ENCODE results near the gene OR10J5.
"Not testable (repeated sequence)": the region's sequence is repeated elsewhere in the genome, so short reads cannot be mapped to it uniquely, and the experiment has no call there.

The OR10J5 gene

DNA sequence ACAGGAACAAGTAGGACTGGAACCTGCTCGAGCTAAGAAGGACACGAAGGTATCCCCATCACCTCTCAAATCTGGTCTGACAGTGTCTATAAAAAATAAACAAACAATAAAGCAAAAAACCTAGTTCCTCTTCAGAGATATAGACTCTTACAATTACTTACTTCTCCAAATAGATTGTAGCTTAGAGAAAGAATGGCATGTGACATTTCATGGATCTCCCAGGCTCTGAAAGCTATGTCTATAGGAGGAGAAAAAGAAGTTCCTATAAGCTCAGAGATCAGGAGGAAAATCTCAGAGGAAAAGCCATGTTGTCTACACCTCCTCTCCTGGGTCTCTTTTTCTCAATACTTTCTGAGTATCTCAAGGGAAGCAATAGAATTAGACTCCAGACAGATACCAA, 12.3 kb upstream of the OR10J5 start:
- H3K27me3 ChIP-seq = no peaks in the 10 kb centered on the region
- H3K27ac ChIP-seq = no peak overlapping the region
- no peak for TF ChIP-seq CTCF (IDR thresholded peaks at IDR 0.05)
- H3K36me3 ChIP-seq = no peaks in the 10 kb centered on the region
- no peaks in the 10 kb centered on the region for H3K9me3 ChIP-seq
- H3K4me1 ChIP-seq (ENCODE audit: control insufficient read depth in 1 of 2, insufficient read depth in 1 of 2, low read depth in 1 of 2, low read length in 1 of 2) = no peaks in the 10 kb centered on the region
- no peak overlapping the region for H3K4me3 ChIP-seq (ENCODE audit: low read depth in 1 of 2, low read length in 1 of 2)

DNA sequence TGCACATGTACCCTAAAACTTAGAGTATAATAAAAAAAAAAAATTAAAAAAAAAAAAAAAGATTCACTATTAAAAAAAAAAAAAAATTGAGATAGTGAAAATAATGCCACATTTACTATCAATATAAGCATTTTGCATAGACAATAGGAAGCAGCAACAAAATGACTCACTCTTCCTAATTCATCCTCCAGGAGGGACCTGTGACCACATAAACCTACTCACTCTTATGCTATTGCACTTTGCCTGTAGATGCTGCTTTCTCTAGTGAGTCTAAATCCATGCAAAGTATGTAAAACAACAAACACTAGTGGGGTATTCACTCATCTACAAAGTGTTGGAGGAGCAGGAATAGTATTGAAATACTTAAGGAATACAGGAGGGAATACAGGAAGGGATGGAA, 2.9 kb downstream of the OR10J5 start:
- H3K27me3 ChIP-seq = no peaks in the 10 kb centered on the region
- no peaks in the 10 kb centered on the region for H3K4me1 ChIP-seq (ENCODE audit: control insufficient read depth in 1 of 2, insufficient read depth in 1 of 2, low read depth in 1 of 2, low read length in 1 of 2)
- TF ChIP-seq CTCF (IDR thresholded peaks at IDR 0.05) = no peak
- no peaks in the 10 kb centered on the region for H3K9me3 ChIP-seq
- no peak overlapping the region for H3K4me3 ChIP-seq (ENCODE audit: low read depth in 1 of 2, low read length in 1 of 2)
- no peak overlapping the region for H3K27ac ChIP-seq
- H3K36me3 ChIP-seq = no peaks in the 10 kb centered on the region

DNA sequence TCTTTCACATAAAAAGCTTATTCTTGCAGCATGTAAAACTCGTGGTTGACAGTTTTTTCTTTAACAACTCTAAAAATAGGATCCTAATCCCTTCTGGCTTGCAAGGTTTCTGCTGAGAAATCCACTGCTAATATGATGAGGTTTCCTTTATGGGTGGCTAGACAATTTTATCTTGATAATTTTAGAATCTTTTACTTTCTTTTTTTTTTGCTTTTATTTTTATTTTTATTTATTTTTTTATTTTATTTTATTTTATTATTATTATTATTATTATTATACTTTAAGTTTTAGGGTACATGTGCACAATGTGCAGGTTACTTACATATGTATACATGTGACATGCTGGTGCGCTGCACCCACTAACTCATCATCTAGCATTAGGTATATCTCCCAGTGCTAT, 11.0 kb downstream of the OR10J5 start:
- not testable (repeated sequence) for H3K27ac ChIP-seq; H3K4me3 ChIP-seq (ENCODE audit: low read depth in 1 of 2, low read length in 1 of 2); H3K9me3 ChIP-seq; H3K4me1 ChIP-seq (ENCODE audit: control insufficient read depth in 1 of 2, insufficient read depth in 1 of 2, low read depth in 1 of 2, low read length in 1 of 2); H3K36me3 ChIP-seq; H3K27me3 ChIP-seq

- Histone ChIP-seq H3K27ac (no peak overlapping the region), H3K27me3 (no peaks in the 10 kb centered on the region), H3K4me1 (ENCODE audit: control insufficient read depth in 1 of 2, insufficient read depth in 1 of 2, low read depth in 1 of 2, low read length in 1 of 2) (no peaks in the 10 kb centered on the region), H3K4me3 (ENCODE audit: low read depth in 1 of 2, low read length in 1 of 2) (no peak overlapping the region), H3K36me3 (no peaks in the 10 kb centered on the region), H3K9me3 (no peaks in the 10 kb centered on the region)
- TF ChIP-seq CTCF (IDR thresholded peaks at IDR 0.05) = no peak
Observed at GRCh38 chr1:159510229-159510541, 25.6 kb downstream of the OR10J5 start.

DNA sequence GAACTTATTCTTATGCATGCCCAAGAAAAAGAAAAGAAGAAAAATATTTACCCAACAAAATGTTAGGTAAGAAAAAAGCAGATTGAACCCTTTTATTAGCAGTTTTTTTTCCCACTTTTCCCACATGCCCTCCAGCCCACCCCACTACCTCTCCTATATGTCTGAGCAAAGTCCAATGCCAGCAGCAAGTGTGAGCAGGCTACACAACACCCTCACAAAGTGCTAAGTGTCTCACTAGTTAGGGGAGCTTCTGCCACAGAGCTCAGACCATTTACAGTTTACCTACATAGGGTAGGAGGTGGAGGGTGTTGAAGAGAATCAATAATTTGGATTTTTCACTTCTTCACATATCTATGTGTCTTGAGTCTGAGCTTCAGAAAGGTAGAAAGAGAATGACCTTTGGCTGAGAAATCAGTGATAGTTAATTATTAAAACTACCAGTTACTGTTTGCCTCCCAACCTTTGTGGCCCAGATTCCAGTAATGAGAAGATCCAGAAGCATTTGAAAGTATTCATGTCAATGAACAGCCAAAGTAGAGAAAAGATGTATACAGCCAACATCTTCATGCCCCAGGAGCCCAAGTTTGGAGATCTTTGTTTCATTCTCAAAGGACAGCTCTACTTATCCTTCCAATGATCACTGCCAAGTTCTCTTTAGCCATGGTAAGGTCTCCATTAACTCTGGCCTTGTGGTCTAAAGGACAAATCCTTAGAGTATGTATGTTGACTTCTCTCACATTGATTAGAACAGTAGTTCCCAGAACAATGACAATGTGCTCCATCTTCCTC, 26.2 kb downstream of the OR10J5 start:
- TF ChIP-seq CTCF (IDR thresholded peaks at IDR 0.05) = no peak
- Histone ChIP-seq H3K4me3 (ENCODE audit: low read depth in 1 of 2, low read length in 1 of 2) (no peak overlapping the region), H3K27ac (no peak overlapping the region), H3K4me1 (ENCODE audit: control insufficient read depth in 1 of 2, insufficient read depth in 1 of 2, low read depth in 1 of 2, low read length in 1 of 2) (no peaks in the 10 kb centered on the region), H3K9me3 (no peaks in the 10 kb centered on the region), H3K36me3 (no peaks in the 10 kb centered on the region), H3K27me3 (no peaks in the 10 kb centered on the region)

GRCh38 chr1:159508951-159509350, 26.9 kb downstream of the OR10J5 start:
- no peak overlapping the region for H3K27ac ChIP-seq
- no peaks in the 10 kb centered on the region for H3K9me3 ChIP-seq
- H3K4me1 ChIP-seq (ENCODE audit: control insufficient read depth in 1 of 2, insufficient read depth in 1 of 2, low read depth in 1 of 2, low read length in 1 of 2) = no peaks in the 10 kb centered on the region
- H3K27me3 ChIP-seq = no peaks in the 10 kb centered on the region
- TF ChIP-seq CTCF (IDR thresholded peaks at IDR 0.05) = no peak
- no peak overlapping the region for H3K4me3 ChIP-seq (ENCODE audit: low read depth in 1 of 2, low read length in 1 of 2)
- no peaks in the 10 kb centered on the region for H3K36me3 ChIP-seq
